Inferior parietal cortex (tissue), 1 donor: Measurements from ENCODE around the gene FOXRED2.
"Not testable (repeated sequence)": the region's sequence is repeated elsewhere in the genome, so short reads cannot be mapped to it uniquely, and the experiment has no call there.

Experiments
- DNase-seq: peaks from one replicate; pipeline ENCODE4 v3.0.0-alpha.2; 2016; ENCODE audit errors: extremely low spot score

Gene FOXRED2

GRCh38 chr22:36470162-36470993 lies 36.5 kb downstream of the FOXRED2 start:
- peak; percentile 88 for DNase-seq

GRCh38 chr22:36469094-36469710 lies 37.6 kb downstream of the FOXRED2 start:
- no peak for DNase-seq

- DNase-seq, result no peak
These were observed 38.9 kb downstream of the FOXRED2 start for GRCh38 chr22:36467946-36468345.

GRCh38 chr22:36467042-36467810 lies 39.6 kb downstream of the FOXRED2 start:
- DNase-seq, result no peak

- no peak for DNase-seq
These were observed 40.6 kb downstream of the FOXRED2 start for GRCh38 chr22:36466258-36466657.

- DNase-seq, result no peak
These were observed 41.4 kb downstream of the FOXRED2 start for GRCh38 chr22:36465232-36466021.

- DNase-seq, result no peak
These were observed 42.1 kb downstream of the FOXRED2 start for GRCh38 chr22:36464715-36465231.

GRCh38 chr22:36463783-36464184 lies 43.1 kb downstream of the FOXRED2 start:
- DNase-seq, result no peak

GRCh38 chr22:36461665-36462649 lies 44.9 kb downstream of the FOXRED2 start:
- no peak for DNase-seq

GRCh38 chr22:36460202-36460601 lies 46.6 kb downstream of the FOXRED2 start:
- DNase-seq, result no peak

GRCh38 chr22:36457688-36458450 lies 49.0 kb downstream of the FOXRED2 start:
- no peak for DNase-seq

- no peak for DNase-seq
These were observed 50.4 kb downstream of the FOXRED2 start for GRCh38 chr22:36456464-36456845.

GRCh38 chr22:36455571-36456463 lies 51.0 kb downstream of the FOXRED2 start:
- no peak for DNase-seq

- DNase-seq, result peak; percentile 66
These were observed 51.8 kb downstream of the FOXRED2 start for GRCh38 chr22:36454916-36455570.

- DNase-seq, result no peak
These were observed 52.9 kb downstream of the FOXRED2 start for GRCh38 chr22:36453855-36454378.

- not testable (repeated sequence) for DNase-seq
These were observed 53.7 kb downstream of the FOXRED2 start for GRCh38 chr22:36452978-36453607.
